ENCODE measurements around the gene ADGRB3.

ADGRB3 gene

DNA sequence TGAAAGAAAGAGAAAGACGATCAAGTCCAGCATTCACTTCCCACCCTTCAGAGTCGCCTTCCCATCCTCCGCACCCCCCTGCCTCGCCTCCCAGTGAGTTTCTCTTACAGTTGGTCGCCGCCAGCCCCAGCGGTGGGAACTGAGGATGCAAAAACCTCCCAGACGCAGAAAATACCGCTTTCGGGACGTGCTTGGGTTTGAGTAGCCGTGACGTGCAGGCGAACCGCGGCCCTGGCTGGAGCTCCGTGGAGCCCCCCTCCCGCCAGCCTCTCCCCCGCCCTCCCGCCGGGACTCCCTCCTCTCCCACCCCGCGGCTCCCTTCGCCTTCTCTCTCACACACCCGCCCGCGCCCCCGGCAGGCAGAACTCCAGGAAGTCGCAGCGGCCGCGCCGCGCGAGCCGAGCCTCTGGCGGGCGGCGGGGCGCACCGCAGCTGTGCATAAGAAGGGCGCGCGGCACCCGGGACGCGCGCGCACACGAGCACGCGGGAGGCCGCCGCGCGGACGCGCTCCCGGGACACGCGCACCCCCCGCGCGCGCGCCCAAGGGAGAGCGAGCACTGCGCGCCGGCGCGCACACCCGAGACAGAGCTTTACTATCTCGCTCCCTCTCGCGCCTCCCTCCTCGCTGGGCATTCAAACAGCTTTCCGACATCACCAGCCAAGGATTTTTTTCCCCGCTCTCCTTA, at the start of gene ADGRB3:
ADGRB3 (plus strand) TSS at position 557 of the 686 bp plus-strand sequence. CDS start 3,394 bp downstream, outside the sequence.
- TF ChIP-seq, protein P1, sequence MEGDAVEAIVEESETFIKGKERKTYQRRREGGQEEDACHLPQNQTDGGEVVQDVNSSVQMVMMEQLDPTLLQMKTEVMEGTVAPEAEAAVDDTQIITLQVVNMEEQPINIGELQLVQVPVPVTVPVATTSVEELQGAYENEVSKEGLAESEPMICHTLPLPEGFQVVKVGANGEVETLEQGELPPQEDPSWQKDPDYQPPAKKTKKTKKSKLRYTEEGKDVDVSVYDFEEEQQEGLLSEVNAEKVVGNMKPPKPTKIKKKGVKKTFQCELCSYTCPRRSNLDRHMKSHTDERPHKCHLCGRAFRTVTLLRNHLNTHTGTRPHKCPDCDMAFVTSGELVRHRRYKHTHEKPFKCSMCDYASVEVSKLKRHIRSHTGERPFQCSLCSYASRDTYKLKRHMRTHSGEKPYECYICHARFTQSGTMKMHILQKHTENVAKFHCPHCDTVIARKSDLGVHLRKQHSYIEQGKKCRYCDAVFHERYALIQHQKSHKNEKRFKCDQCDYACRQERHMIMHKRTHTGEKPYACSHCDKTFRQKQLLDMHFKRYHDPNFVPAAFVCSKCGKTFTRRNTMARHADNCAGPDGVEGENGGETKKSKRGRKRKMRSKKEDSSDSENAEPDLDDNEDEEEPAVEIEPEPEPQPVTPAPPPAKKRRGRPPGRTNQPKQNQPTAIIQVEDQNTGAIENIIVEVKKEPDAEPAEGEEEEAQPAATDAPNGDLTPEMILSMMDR (IDR thresholded peaks at IDR 0.05; ENCODE audit: low read depth, low read length) = no peak
- peak within 1 kb of the TSS; percentile 66 to 70 for H3K4me3 ChIP-seq (replicated peaks in 1 of 2; ENCODE audit: low read depth in 2 of 2, low read length in 2 of 2)
- DNase-seq (ENCODE audit: low read depth in 2 of 2) = peak; percentile 73 to 88

- no peak for DNase-seq (ENCODE audit: low read depth in 2 of 2)
- TF ChIP-seq, protein P1 (IDR thresholded peaks at IDR 0.05; ENCODE audit: low read depth, low read length) = no peak
- H3K4me3 ChIP-seq (replicated peaks in 1 of 2; ENCODE audit: low read depth in 2 of 2, low read length in 2 of 2) = no peak overlapping the region
Observed at GRCh38 chr6:68593558-68593957, 41.5 kb upstream of the ADGRB3 start.

- no peak for DNase-seq (ENCODE audit: low read depth in 2 of 2)
- H3K4me3 ChIP-seq (replicated peaks in 1 of 2; ENCODE audit: low read depth in 2 of 2, low read length in 2 of 2) = no peak overlapping the region
- TF ChIP-seq, protein P1 (IDR thresholded peaks at IDR 0.05; ENCODE audit: low read depth, low read length) = no peak
Observed at GRCh38 chr6:68597642-68598041, 37.4 kb upstream of the ADGRB3 start.

DNA sequence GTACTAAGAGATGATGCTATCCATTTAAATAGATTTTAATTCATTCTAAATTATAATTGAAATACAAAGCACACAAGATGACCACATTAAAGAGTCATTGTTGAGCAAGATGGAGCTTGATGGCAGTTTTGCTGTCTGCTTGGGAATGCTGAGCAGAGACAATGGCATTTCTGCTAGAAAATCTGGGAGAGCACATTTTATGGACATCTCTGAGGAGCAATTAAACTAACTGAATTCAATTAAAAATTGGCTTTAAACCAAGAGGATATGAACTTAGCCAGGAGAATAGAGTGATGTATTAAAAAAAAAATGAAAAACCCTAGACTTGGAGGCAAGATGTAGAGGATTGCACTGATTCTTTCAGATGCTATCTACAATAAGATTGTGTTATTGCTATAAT, 19.1 kb upstream of the ADGRB3 start:
- H3K4me3 ChIP-seq (replicated peaks in 1 of 2; ENCODE audit: low read depth in 2 of 2, low read length in 2 of 2) = no peak overlapping the region
- no peak for DNase-seq (ENCODE audit: low read depth in 2 of 2)
- TF ChIP-seq, protein P1 (IDR thresholded peaks at IDR 0.05; ENCODE audit: low read depth, low read length) = no peak

GRCh38 chr6:68625998-68626397, 9.1 kb upstream of the ADGRB3 start:
- TF ChIP-seq, protein P1 (IDR thresholded peaks at IDR 0.05; ENCODE audit: low read depth, low read length) = no peak
- DNase-seq (ENCODE audit: low read depth in 2 of 2) = no peak
- no peak overlapping the region for H3K4me3 ChIP-seq (replicated peaks in 1 of 2; ENCODE audit: low read depth in 2 of 2, low read length in 2 of 2)

DNA sequence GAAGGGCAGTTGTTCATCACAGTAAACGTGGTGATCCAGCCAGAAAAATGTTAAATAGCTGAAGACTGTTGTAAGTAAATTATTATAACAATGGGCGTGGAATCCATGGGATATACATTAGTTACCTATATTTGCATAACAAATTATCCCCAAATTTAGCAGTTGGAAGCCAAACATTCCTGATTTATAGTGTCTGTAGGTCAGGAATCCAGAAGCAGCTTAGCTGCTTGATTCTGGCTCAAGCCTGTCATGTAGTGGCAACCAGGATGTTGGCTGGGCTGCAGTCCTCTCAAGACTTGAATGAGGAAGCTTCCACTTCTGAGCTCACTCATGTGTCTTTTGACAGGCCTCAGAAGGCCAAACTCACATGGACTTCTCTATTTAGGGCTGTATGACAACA, 6.9 kb upstream of the ADGRB3 start:
- no peak overlapping the region for H3K4me3 ChIP-seq (replicated peaks in 1 of 2; ENCODE audit: low read depth in 2 of 2, low read length in 2 of 2)
- TF ChIP-seq, protein P1 (IDR thresholded peaks at IDR 0.05; ENCODE audit: low read depth, low read length) = no peak
- no peak for DNase-seq (ENCODE audit: low read depth in 2 of 2)

DNA sequence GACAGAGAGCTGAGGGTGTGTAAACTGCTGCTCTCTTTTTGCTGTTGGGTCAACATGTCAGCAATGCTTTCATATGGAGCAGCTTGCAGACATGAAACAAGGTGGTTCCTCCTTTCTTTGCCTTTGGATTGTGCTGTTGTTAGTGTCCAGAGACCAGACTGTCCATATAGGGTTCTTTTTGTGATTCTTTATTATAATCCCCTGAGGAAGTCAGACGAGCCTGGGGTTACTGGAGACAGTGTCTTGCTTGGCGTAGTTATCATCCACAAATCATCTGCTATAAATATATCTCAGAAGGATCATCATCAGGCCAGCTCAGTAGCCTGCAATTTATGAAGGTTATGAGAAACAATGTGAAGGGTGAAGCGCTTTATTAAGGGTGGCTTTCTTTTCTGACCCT, 2.3 kb upstream of the ADGRB3 start:
- H3K4me3 ChIP-seq (replicated peaks in 1 of 2; ENCODE audit: low read depth in 2 of 2, low read length in 2 of 2) = no peak overlapping the region
- no peak for DNase-seq (ENCODE audit: low read depth in 2 of 2)
- TF ChIP-seq, protein P1 (IDR thresholded peaks at IDR 0.05; ENCODE audit: low read depth, low read length) = no peak
